GM08714 (cell line): ENCODE measurements around the gene ZSCAN29.
A peak's percentile ranks its signal among the peaks of the same experiment; 100 is the strongest.

Experiments used
- H3K4me3 ChIP-seq: fragments of 200-500 bp; sonication (Bioruptor generic); 2 replicates; pipeline ENCODE4 v1.5.1; 2014; ENCODE audit warnings: mild to moderate bottlenecking, low read length, inconsistent platforms
- ZNF274 ChIP-seq: IDR thresholded peaks from 2 replicates; pipeline ENCODE4 v1.6.1; 2012; ENCODE audit warnings: mild to moderate bottlenecking, low read depth, low read length

The ZSCAN29 gene

DNA sequence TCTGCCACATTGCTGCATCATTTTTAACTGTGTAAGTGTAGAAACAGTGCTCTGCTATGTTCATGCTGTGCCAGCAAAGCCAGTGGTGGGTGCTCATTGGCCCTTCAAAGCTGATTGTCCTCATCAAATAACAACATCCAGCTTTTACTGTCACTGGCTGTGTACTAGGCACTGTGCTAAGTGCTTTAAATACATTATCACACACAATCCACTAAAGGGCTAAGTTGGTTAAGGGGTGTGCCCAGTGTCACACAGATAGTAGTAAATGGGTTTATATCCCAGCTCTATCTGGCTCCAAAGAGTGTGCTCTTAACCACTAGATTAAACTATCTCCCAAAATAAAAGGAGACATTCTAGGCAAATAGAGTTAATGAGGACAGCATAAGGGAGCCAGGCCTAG is 7.8 kb upstream of the ZSCAN29 start:
- no peak for TF ChIP-seq ZNF274

DNA sequence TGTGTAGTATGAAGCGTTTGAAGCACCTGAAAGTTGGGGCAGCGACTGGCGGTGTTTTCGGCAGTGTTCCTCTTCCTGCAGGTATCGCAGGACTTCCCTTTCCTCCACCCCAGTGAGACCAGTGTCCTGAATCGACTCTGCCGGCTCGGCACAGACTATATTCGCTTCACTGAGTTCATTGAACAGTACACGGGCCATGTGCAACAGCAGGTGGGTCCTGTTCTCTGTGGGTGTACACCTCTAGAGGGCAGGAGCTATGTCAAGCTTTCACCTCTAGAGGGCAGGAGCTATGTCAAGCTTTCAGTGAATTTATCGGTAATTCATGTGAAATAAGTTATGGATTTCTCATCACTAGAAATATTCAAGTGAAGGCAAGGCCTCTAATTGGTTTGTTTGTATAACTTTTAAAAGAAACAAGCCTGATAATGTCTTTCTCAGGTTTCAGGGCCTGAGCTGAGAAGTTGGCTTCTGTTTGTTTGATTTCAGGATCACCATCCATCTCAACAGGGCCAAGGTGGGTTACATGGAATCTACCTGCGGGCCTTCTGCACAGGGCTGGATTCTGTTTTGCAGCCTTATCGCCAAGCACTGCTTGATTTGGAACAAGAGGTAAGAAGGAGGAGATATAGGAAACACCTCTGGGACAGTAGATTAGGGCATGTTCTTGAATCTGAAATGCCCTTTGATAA is 5.3 kb upstream of the ZSCAN29 start:
- H3K4me3 ChIP-seq, result no peak overlapping the region
- no peak for TF ChIP-seq ZNF274

More for the DNA sequence above, 7.8 kb upstream of the ZSCAN29 start:
- no peak overlapping the region for H3K4me3 ChIP-seq

- no peak for TF ChIP-seq ZNF274
- H3K4me3 ChIP-seq, result peak overlapping the region; percentile 67
These were observed 401 bp downstream of the ZSCAN29 start for GRCh38 chr15:43370310-43370974.

DNA sequence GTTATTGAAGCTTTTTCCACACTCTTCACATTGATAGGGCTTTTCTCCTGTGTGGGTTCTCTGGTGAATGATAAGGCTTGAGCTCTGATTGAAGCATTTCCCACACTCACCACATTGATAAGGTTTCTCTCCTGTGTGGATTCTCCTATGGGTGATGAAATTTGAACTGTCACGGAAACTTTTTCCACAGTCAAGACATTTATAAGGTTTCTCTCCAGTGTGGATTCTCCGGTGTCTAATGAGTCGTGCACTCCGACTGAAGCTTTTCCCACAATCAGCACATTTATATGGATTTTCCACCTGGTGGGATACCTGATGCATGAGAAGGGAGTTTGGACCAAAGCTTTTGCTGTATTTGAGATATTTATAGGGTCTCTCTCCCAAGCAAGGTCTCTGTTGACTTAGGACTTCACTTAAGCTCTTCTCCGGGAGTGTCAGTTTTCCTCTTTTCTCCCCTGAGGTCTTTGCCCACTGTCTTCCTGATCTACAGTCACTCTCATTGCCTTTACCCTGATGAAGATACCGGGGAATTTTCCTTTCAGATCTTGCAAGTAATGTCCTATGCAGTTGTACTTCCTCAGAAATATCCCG is 9.4 kb downstream of the ZSCAN29 start:
- no peak for TF ChIP-seq ZNF274
- H3K4me3 ChIP-seq, result no peak overlapping the region

DNA sequence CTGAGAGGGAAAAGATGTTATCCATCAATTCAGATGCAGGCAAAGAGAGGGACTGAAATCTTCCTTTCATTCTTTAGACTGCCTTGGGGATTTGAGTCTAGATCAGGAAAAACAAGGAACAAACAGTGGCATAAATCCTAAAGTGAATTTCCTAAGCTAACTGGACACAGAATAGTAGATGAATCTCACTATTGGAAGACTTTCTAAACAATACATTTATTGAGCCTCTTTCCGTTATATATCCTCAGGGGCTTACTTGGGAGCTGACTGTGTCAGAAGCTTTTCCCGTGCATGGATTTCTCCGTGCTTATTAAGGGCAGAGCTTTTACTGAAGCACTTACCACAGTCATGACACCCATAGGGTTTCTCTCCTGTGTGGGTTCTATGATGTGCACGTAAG is 10.0 kb downstream of the ZSCAN29 start:
- no peak for TF ChIP-seq ZNF274
- H3K4me3 ChIP-seq, result no peak overlapping the region

GRCh38 chr15:43352693-43353382 is 18.0 kb downstream of the ZSCAN29 start:
- no peak for TF ChIP-seq ZNF274
- no peak overlapping the region for H3K4me3 ChIP-seq

GRCh38 chr15:43347114-43347513 is 23.7 kb downstream of the ZSCAN29 start:
- H3K4me3 ChIP-seq, result no peak overlapping the region
- TF ChIP-seq ZNF274, result no peak

GRCh38 chr15:43346305-43346704 is 24.5 kb downstream of the ZSCAN29 start:
- H3K4me3 ChIP-seq, result no peak overlapping the region
- TF ChIP-seq ZNF274, result no peak

- peak overlapping the region; percentile 97 for H3K4me3 ChIP-seq
- no peak for TF ChIP-seq ZNF274
These were observed 40.1 kb downstream of the ZSCAN29 start for GRCh38 chr15:43330780-43331087.

DNA sequence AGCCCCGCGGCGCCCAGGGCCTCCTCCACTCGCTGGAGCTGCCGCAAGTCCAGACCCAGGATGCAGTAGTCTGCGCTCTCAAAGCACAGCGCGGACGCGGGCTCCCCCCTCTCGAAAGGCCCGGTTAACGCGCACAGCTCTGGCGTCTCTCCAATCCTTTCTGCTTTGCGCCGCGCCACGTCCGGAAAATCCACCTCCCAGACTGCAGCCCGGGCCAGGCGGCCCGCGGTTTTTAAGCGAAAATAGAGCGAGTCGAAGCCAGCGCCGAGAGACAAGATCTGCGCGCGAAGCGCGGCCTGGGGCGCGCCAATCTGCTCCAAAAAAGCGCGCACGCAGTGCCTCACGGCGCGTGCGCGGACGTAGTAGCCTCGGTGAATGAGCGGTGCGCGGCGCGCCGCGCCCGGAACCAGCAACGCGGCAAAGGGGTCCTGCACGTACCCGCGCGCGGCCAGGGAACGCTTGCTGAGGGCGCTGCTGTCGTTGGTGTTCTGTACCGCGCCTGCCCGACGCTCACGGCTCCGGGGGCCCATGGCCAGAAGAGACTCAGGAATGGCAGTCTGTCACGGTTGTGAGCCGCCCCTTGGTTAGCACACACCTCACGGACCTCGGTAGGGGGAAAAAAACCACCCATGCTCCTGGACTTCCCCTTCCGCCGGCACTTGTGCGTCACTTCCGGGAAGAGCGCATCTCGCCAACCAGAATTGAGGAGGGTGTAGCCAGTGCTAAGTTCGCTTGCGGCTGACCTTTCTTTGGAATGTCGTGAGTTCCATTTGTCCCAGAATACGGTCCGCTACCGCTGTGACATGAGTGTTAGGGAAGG is 40.7 kb downstream of the ZSCAN29 start, which contains the start of gene LCMT2:
TSS of gene LCMT2 (minus strand) at position 614 of the 820 bp plus-strand sequence. CDS start at position 530, 84 bp downstream.
- no peak for TF ChIP-seq ZNF274

DNA sequence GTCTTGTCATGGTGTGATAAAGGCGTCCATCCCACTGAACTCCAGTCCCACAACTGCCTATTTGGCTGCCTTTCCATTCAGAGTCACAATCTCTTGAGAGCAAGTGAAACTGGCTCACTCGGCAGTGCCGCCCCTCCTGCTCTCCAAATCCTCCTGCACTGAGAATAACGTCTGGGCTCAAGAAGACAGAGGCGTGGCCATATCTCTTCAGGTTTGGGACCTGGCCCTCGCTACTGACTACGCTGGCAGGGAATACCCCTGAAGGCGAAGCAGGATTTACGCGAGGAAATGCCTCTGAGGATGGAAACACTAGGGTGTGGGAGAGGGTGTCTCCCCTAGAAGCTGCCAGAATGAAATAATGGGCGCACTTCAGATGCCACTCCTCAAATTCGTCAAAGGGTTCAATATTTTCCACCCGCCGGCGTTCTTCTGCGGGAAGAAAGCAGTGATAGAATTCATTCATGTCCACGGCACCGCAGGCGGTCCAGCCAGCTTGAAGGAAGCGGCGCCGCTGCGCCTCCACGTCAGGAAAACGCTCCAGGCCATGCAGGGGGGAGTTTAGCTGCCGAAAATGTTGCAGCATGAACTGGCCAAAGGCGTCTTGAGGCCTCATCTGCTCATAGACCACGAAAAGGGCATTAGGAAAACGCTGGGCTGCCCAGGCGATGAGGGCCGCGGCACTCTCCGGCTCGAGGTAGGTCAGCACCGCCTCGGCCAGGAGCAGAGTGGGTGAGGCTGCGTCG is 41.5 kb downstream of the ZSCAN29 start:
- peak overlapping the region; percentile 97 for H3K4me3 ChIP-seq
- TF ChIP-seq ZNF274, result no peak

More for the DNA sequence above, 40.7 kb downstream of the ZSCAN29 start, which contains the start of gene LCMT2:
- H3K4me3 ChIP-seq, result peak within 1 kb of the TSS; percentile 97

GRCh38 chr15:43325039-43325684 is 45.7 kb downstream of the ZSCAN29 start:
- TF ChIP-seq ZNF274, result no peak
- H3K4me3 ChIP-seq, result no peak overlapping the region
